Brain microvascular endothelial cell (primary cell): ENCODE measurements around the gene SIX5.
A peak's percentile ranks its signal among the peaks of the same experiment; 100 is the strongest.

Experiments
- DNase-seq: peaks from one replicate; pipeline ENCODE4 v3.0.0-alpha.2; 2020
- H3K27ac ChIP-seq: fragments of 250-450 bp; sonication (Bioruptor Pico); 2 replicates; pipeline ENCODE4 v1.5.1; 2020; ENCODE audit warnings: mild to moderate bottlenecking, moderate library complexity
- H3K27me3 ChIP-seq: fragments of 250-450 bp; sonication (Bioruptor Pico); replicated peaks from 2 replicates; pipeline ENCODE4 v1.5.1; 2020; ENCODE audit warnings: mild to moderate bottlenecking
- H3K36me3 ChIP-seq: fragments of 250-450 bp; sonication (Bioruptor Pico); replicated peaks from 2 replicates; pipeline ENCODE4 v1.5.1; 2020; ENCODE audit warnings: mild to moderate bottlenecking
- H3K4me3 ChIP-seq: 2 replicates; pipeline ENCODE4 v1.5.1; 2011; ENCODE audit warnings: low read depth, mild to moderate bottlenecking, control low read depth, low read length, moderate library complexity
- in situ Hi-C: cut with HindIII; loops from 2 replicates; pipeline ENCODE4 v1.10.0; 2017; ENCODE audit warnings: low sequenced_read_pairs, low pct_ligation_motif_present
- TF ChIP-seq, protein P1 (sequence below): IDR thresholded peaks from 2 replicates; pipeline ENCODE4 v1.5.1; 2011; ENCODE audit warnings: low read depth, mild to moderate bottlenecking, moderate library complexity, low read length, control low read depth, inconsistent platforms; ENCODE audit errors: missing control alignments

SIX5 gene

DNA sequence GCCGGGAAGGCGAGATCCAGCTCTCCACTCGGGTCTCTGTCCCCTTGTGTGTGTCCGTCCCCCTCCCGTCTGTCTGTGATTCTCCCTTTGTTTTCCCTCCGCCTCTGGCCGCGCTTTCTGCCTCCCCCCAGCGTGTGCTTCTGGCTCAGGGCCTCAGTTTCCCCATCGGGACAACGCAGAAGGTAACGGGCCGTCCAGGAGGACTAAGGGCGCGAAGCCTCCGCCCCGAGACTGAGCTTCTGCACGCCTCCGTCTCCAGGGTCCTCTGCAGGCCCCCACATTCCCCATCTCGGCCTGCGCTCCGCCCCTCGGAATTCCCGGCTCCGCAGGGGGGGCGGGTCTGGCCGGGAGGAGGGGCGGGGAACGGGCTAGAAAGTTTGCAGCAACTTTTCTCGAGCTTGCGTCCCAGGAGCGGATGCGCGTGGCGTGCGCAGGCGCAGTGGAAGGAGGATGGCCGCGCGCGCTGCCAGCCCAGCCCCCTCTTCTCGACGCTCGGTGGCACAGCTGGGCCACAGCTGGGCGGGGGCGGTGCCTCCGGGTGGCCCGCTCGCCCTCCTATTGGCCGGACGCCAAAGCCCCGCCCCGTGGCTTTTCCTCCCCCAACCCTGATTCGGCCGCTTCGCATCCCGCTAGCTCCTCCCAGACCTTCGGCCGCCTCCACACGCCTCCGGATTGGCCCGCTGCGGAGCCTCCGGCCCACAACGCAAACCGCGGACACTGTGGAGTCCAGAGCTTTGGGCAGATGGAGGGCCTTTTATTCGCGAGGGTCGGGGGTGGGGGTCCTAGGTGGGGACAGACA, at the start of gene SIX5:
Gene SIX5 (minus strand): TSS at position 269 of the 799 bp plus-strand sequence. CDS start 408 bp downstream, outside the sequence.
- H3K4me3 ChIP-seq: peak within 1 kb of the TSS; percentile 79
- H3K36me3 ChIP-seq: no peaks in the 10 kb centered on the region
- DNase-seq: peak; percentile 96
- no peaks in the 10 kb centered on the region for H3K27me3 ChIP-seq
- in situ Hi-C loops: no loop called here
- H3K27ac ChIP-seq: peak within 1 kb of the TSS; percentile 73
- TF ChIP-seq, protein P1, sequence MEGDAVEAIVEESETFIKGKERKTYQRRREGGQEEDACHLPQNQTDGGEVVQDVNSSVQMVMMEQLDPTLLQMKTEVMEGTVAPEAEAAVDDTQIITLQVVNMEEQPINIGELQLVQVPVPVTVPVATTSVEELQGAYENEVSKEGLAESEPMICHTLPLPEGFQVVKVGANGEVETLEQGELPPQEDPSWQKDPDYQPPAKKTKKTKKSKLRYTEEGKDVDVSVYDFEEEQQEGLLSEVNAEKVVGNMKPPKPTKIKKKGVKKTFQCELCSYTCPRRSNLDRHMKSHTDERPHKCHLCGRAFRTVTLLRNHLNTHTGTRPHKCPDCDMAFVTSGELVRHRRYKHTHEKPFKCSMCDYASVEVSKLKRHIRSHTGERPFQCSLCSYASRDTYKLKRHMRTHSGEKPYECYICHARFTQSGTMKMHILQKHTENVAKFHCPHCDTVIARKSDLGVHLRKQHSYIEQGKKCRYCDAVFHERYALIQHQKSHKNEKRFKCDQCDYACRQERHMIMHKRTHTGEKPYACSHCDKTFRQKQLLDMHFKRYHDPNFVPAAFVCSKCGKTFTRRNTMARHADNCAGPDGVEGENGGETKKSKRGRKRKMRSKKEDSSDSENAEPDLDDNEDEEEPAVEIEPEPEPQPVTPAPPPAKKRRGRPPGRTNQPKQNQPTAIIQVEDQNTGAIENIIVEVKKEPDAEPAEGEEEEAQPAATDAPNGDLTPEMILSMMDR: no peak

DNA sequence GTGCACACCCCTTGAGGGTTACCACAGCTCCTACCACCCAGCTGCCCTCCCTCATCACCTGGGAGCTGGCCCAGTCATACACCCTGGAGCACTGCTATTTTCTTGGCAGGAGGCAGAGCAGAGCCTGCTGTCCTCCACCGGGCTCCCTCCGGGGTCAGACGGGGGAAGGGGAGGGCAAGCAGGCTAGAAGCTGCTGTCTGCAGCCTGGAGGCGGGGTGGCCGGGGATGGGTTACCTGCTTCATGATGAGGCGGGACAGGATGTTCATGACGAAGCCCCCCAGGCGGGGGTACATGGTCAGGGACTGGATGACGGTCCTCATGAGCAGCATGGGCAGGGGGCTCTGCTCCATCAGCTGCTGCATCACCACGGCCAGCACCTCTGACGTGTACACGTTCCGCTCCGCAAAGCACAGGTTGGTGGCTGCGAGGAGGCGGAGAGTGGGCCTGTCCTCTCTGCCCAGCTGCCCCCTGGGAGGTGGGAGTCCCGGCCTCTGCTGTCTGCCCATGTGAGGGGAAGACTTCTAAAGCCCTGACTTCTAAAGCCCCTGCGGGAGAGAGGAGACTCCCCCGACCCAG, 48.8 kb upstream of the SIX5 start:
- DNase-seq: no peak
- Histone ChIP-seq H3K36me3 (peaks cover 17% of the 10 kb centered on the region), H3K4me3 (no peak overlapping the region), H3K27me3 (no peaks in the 10 kb centered on the region), H3K27ac (no peak overlapping the region)
- in situ Hi-C loops: no loop called here
- TF ChIP-seq, protein P1: no peak

DNA sequence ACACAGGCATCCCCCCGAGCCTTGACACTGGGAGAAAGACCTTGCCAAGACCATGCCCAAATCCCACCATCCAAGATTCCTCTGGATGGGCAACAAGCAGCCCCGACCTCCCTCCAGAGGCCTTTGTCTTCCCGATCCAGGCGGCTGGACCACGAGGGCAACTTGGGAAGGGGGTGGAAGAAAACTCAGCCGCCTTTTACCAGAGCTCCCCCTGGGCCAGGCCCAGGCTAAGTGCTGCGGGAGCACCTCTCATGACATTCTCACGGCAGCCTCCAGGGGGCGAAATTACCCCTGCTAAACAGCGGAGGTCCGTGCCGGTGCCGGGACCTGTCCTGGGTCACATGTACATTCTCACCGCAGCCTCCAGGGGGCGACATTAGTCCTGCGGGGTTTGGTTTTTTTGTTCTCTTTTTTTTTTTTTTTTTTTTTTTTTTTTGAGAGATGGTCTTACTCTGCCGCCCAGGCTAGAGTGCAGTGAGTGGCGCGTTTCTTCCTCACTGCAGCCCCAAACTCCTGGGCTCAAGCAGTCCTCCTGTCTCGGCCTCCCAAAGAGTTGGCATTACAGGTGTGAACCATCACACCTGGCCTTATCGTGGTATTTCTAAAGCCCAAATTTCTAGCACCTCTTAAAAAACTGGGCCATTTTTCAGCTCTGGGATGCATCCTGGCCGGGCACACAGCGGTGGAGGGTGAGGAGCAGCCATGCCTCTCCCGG, 48.1 kb upstream of the SIX5 start:
- no peak overlapping the region for H3K27ac ChIP-seq
- peaks cover 14% of the 10 kb centered on the region for H3K36me3 ChIP-seq
- DNase-seq: peak; percentile 92
- H3K4me3 ChIP-seq: no peak overlapping the region
- H3K27me3 ChIP-seq: no peaks in the 10 kb centered on the region
- TF ChIP-seq, protein P1: peak; percentile 95
- in situ Hi-C loops: no loop called here

DNA sequence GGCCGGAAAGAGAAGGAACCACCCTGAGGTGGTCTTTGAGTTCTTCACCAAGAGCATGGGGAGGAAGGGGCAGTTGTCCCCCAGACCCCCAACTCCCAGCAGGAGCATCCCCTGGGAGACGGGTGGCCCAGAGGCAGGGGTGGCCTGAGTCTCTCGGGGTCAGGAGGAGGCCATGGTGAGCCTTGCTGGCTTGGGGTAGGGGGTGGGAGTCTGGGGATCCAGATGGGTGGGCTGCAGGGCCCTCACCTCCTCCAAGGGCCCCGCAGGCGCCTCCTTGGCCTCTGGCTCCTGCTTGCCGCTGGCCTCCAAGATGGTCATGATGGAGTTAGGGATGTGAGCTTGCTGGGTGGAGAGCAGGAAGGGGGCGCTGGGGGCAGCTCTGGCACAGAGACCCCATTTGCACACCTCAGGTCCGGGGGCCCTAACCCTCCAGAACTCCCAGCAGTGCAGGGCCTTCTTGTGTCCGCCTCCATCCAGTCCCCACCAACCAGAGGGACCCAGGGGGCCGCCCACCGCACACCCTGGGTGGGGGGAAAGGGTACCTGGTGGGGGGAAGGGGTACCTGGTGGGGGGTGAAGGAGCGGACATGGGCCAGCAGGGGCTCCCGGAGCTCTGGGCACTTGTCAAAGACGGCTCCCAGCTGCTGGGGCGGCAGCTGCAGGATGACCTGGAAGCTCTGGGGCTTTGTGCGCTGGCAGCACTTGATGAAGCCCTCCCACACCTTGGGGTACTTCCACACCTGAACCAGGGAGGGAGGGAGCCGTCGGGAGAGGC, 47.4 kb upstream of the SIX5 start:
- in situ Hi-C loops: no loop called here
- Histone ChIP-seq H3K4me3 (no peak overlapping the region), H3K36me3 (peaks cover 14% of the 10 kb centered on the region), H3K27me3 (no peaks in the 10 kb centered on the region), H3K27ac (no peak overlapping the region)
- TF ChIP-seq, protein P1: no peak
- DNase-seq: no peak

DNA sequence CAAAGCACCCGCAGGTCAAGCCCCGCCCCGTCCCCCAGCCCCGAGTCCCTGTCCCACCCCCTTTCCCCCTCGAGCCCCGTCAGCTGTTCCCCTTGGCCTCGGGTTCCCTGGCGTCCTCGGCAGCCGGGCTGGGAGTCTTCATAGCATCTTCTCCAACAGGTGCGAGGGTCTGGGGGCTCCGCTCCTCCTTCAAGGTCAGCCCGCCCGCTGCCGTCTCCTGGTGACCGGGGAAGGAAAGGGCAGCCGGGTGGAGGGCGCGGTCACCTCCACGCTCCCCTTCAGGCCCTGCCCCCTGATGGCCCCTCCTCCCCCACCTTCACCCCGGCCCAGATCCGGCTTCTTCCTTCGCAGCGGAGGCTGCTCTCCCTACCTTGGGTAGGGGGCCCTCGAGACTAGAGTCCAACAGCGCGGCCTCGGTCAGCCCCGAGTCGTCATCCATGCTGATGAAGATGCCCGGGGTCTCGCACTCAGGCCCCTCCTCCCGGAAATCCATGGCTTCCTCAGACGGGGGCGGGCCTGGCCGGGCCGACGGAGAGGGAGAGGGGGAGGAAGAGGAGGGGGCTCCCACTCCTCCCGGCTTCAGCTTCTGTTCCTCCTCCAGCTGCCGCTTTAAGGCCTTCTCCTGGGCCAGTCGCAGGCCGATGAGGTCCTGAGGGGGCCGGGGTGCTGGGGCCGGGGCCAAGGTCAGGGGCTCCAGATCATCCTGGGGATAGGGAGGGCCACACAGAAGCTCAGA, 46.6 kb upstream of the SIX5 start:
- in situ Hi-C loops: no loop called here
- H3K27ac ChIP-seq: no peak overlapping the region
- TF ChIP-seq, protein P1: no peak
- H3K4me3 ChIP-seq: peak overlapping the region; percentile 37
- H3K27me3 ChIP-seq: no peaks in the 10 kb centered on the region
- peaks cover 9% of the 10 kb centered on the region for H3K36me3 ChIP-seq
- no peak for DNase-seq
